ENCODE results near the gene CPE.

- TF ChIP-seq CTCF (conservative IDR thresholded peaks at IDR 0.05; ENCODE audit: low read length) (no peak), EZH2phosphoT487 (IDR thresholded peaks at IDR 0.05; ENCODE audit: borderline replicate concordance, low read depth, low read length) (no peak)
Observed at GRCh38 chr4:165382640-165383039, 3.8 kb downstream of the CPE start.
